Measurements from ENCODE around the gene TENM4. TPM values are rescaled to one million over a fixed set of nuclear protein-coding genes. Genes with fewer than 3 reads are reported as not detected.

TENM4 gene
- polyA plus RNA-seq, 3 donors, result 0.31 to 1.7 TPM; not detected in 1

- TF ChIP-seq CTCF (IDR thresholded peaks at IDR 0.05), result no peak
- no peak overlapping the region for H3K4me3 ChIP-seq (replicated peaks in 1 of 3; ENCODE audit: low read depth in 2 of 3, low read length in 3 of 3)
- Mint-ChIP-seq H3K4me3 (no peak overlapping the region), H3K27ac (no peak overlapping the region), H3K4me1 (no peaks in the 10 kb centered on the region), H3K9me3 (no peaks in the 10 kb centered on the region), H3K27me3 (ENCODE audit: low read depth in 3 of 3) (peaks cover 4 to 15% (median 11%) of the 10 kb centered on the region in 3 donors), H3K36me3 (no peaks in the 10 kb centered on the region)
- no peaks in the 10 kb centered on the region for H3K9me3 ChIP-seq (replicated peaks in 1 of 2; ENCODE audit: control insufficient read depth in 1 of 2, insufficient read depth in 1 of 2, low read length in 2 of 2)
- intact Hi-C loops (cut with micrococcal nuclease), result no loop called here
- no peak overlapping the region for H3K4me2 ChIP-seq (replicated peaks; ENCODE audit: extremely low read depth, low read length, poor library complexity, severe bottlenecking)
- no peaks in the 10 kb centered on the region for H3K27me3 ChIP-seq (ENCODE audit: control insufficient read depth in 2 of 2, insufficient read depth in 2 of 2, low read length in 2 of 2)
- H4K20me1 ChIP-seq (ENCODE audit: insufficient read depth, low read length), result no peaks in the 10 kb centered on the region
- no peak for DNase-seq
- H3K36me3 ChIP-seq (replicated peaks in 1 of 2; ENCODE audit: control insufficient read depth in 1 of 2, insufficient read depth in 2 of 2, low read length in 2 of 2), result no peaks in the 10 kb centered on the region
- no peaks in the 10 kb centered on the region for H3K79me2 ChIP-seq (ENCODE audit: insufficient read depth, low read length)
- no peak overlapping the region for H2AFZ ChIP-seq (ENCODE audit: insufficient read depth, low read depth, low read length, poor library complexity, severe bottlenecking)
- 68% methylated on average over 3 of the region's 4 CpGs for WGBS (ENCODE audit: insufficient coverage)
- no peak overlapping the region for H3K9ac ChIP-seq (ENCODE audit: insufficient read depth, low read length, poor library complexity, severe bottlenecking)
- H3K27ac ChIP-seq (ENCODE audit: low read depth in 1 of 2, low read length in 2 of 2), result no peak overlapping the region
- H3K4me1 ChIP-seq (ENCODE audit: control insufficient read depth in 1 of 2, insufficient read depth in 2 of 2, low read length in 2 of 2), result no peaks in the 10 kb centered on the region
Measured at GRCh38 chr11:78763664-78764063, 677.2 kb downstream of the TENM4 start.

- Histone ChIP-seq H3K4me3 (replicated peaks in 1 of 3; ENCODE audit: low read depth in 2 of 3, low read length in 3 of 3) (no peak overlapping the region), H3K27ac (ENCODE audit: low read depth in 1 of 2, low read length in 2 of 2) (no peak overlapping the region), H2AFZ (ENCODE audit: insufficient read depth, low read depth, low read length, poor library complexity, severe bottlenecking) (no peak overlapping the region), H3K9ac (ENCODE audit: insufficient read depth, low read length, poor library complexity, severe bottlenecking) (no peak overlapping the region), H3K9me3 (replicated peaks in 1 of 2; ENCODE audit: control insufficient read depth in 1 of 2, insufficient read depth in 1 of 2, low read length in 2 of 2) (no peaks in the 10 kb centered on the region), H4K20me1 (ENCODE audit: insufficient read depth, low read length) (no peaks in the 10 kb centered on the region), H3K4me2 (replicated peaks; ENCODE audit: extremely low read depth, low read length, poor library complexity, severe bottlenecking) (no peak overlapping the region), H3K4me1 (ENCODE audit: control insufficient read depth in 1 of 2, insufficient read depth in 2 of 2, low read length in 2 of 2) (no peaks in the 10 kb centered on the region), H3K27me3 (ENCODE audit: control insufficient read depth in 2 of 2, insufficient read depth in 2 of 2, low read length in 2 of 2) (no peaks in the 10 kb centered on the region), H3K36me3 (replicated peaks in 1 of 2; ENCODE audit: control insufficient read depth in 1 of 2, insufficient read depth in 2 of 2, low read length in 2 of 2) (no peaks in the 10 kb centered on the region), H3K79me2 (ENCODE audit: insufficient read depth, low read length) (no peaks in the 10 kb centered on the region)
- intact Hi-C loops (cut with micrococcal nuclease), result no loop called here
- Mint-ChIP-seq H3K27ac (no peak overlapping the region), H3K9me3 (no peaks in the 10 kb centered on the region), H3K4me3 (no peak overlapping the region), H3K36me3 (no peaks in the 10 kb centered on the region), H3K27me3 (ENCODE audit: low read depth in 3 of 3) (peaks cover 4 to 15% (median 11%) of the 10 kb centered on the region in 3 donors), H3K4me1 (no peaks in the 10 kb centered on the region)
- WGBS (ENCODE audit: insufficient coverage), result no CpG with 5 or more reads among the region's 3 CpGs
- TF ChIP-seq CTCF (IDR thresholded peaks at IDR 0.05), result no peak
- DNase-seq, result no peak
Measured at GRCh38 chr11:78762105-78762504, 678.7 kb downstream of the TENM4 start.

All from CD14-positive monocyte (primary cell).